ES-I3 (cell line): Measurements from ENCODE around the gene CADM3.

ENCODE experiments used
- H3K36me3 ChIP-seq: 2 replicates; pipeline ENCODE4 v1.6.1; 2013; ENCODE audit warnings: mild to moderate bottlenecking, low read length, control low read depth, moderate library complexity; ENCODE audit not compliant: insufficient read depth
- H3K4me1 ChIP-seq: 2 replicates; pipeline ENCODE4 v1.6.1; 2013; ENCODE audit warnings: mild to moderate bottlenecking, control low read depth, low read length; ENCODE audit not compliant: insufficient read depth
- H3K9ac ChIP-seq: 2 replicates; pipeline ENCODE4 v1.6.1; 2013; ENCODE audit warnings: low read depth, mild to moderate bottlenecking, low read length, moderate library complexity
- H3K9me3 ChIP-seq: 2 replicates; pipeline ENCODE4 v1.6.1; 2013; ENCODE audit warnings: mild to moderate bottlenecking, low read length, moderate library complexity; ENCODE audit not compliant: control insufficient read depth, insufficient read depth

CADM3 gene, protein sequence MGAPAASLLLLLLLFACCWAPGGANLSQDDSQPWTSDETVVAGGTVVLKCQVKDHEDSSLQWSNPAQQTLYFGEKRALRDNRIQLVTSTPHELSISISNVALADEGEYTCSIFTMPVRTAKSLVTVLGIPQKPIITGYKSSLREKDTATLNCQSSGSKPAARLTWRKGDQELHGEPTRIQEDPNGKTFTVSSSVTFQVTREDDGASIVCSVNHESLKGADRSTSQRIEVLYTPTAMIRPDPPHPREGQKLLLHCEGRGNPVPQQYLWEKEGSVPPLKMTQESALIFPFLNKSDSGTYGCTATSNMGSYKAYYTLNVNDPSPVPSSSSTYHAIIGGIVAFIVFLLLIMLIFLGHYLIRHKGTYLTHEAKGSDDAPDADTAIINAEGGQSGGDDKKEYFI

DNA sequence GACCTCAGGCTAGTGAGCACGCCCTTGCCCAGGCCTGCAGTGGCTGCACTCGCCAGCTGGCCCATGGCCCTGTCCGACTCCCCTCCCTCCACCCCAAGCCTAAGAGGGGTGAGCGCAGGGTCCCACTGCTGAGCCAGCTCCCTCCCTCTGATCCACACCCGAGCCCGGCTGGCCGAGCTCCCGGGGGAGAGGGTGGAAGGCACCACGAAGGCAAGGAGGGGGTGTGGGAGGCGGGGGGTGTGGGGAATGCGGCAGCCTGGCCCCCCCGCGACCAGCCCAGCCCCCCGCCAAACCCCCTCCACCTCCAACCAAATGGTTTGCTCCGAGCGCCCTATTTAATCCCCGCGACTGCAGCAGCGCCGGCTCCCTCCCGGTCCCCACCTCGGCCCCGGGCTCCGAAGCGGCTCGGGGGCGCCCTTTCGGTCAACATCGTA is at the start of gene CADM3:
TSS of gene CADM3 (plus strand) at position 362 of the 434 bp plus-strand sequence. CDS start 151 bp downstream, outside the sequence.
- H3K9me3 ChIP-seq, result no peaks in the 10 kb centered on the region
- H3K4me1 ChIP-seq, result 0 out of 2 replicates have a peak, but pooled peaks cover 3% of the 10 kb centered on the region
- peak within 1 kb of the TSS; percentile 66; the same call in 1 of the 2 replicates for H3K9ac ChIP-seq
- H3K36me3 ChIP-seq, result no peaks in the 10 kb centered on the region

DNA sequence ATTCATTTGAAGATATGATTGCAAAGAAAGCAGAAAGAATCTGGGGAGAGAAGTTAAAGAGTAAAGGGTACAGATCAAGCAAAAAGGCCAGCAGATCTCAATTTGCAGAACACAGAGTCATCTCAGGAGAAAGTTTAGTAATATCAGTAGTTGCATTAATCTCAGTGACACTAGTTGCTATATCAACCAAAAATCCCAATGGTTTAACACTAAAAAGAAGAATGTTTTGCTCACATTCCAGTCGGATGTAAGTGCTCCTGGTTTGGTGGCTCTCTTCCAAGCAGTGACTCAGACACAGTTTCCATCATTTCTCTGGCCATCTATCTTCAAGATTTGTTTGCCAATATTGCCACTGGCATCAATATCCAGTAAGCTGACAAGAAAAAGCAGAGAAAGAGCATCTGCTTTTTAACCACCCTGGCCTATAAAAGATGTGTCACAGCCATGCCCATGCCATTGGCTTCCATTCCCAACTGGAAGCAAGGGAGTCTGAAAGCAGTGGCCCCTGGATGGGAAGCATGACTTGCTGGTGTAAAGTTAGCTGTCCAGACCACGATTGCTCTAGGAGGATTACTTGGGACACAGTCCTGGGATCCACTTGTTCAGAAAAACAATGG is 49.3 kb upstream of the CADM3 start:
- no peaks in the 10 kb centered on the region for H3K4me1 ChIP-seq
- no peaks in the 10 kb centered on the region for H3K9me3 ChIP-seq
- H3K36me3 ChIP-seq, result no peaks in the 10 kb centered on the region
- no peak overlapping the region for H3K9ac ChIP-seq

- no peaks in the 10 kb centered on the region for H3K9me3 ChIP-seq
- no peaks in the 10 kb centered on the region for H3K4me1 ChIP-seq
- H3K9ac ChIP-seq, result no peak overlapping the region
- no peaks in the 10 kb centered on the region for H3K36me3 ChIP-seq
These were observed 47.8 kb upstream of the CADM3 start for GRCh38 chr1:159123587-159123986.

DNA sequence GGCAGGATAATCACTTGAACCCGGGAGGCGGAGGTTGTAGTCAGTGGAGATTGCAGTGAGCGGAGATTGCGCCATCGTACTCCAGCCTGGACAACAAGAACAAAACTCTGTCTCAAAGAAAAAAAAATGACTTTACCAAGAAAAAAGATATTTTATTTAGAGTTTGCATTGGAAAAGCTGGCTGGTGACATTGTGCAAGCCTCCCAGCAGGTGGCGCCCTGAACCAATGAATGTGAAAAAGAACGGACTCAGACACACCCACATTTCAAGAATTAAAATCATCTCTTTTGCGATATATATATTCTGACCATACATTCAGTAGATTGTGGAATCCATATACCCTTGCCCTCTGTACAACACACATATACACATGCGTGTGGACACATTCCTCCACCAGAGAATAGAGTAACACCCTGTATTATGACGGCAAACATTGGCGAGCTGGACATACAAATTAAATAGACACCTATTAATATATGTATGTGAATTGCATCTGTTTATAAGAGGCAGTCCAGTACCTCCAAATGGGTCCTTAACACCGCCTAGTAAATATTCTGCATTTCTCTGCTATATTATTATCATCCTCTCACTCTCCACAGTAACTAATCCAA is 39.0 kb upstream of the CADM3 start:
- Histone ChIP-seq H3K36me3 (no peaks in the 10 kb centered on the region), H3K9ac (no peak overlapping the region), H3K4me1 (no peaks in the 10 kb centered on the region), H3K9me3 (no peaks in the 10 kb centered on the region)

- Histone ChIP-seq H3K36me3 (no peaks in the 10 kb centered on the region), H3K4me1 (no peaks in the 10 kb centered on the region), H3K9me3 (no peaks in the 10 kb centered on the region), H3K9ac (no peak overlapping the region)
These were observed 30.9 kb upstream of the CADM3 start for GRCh38 chr1:159140474-159140873.

DNA sequence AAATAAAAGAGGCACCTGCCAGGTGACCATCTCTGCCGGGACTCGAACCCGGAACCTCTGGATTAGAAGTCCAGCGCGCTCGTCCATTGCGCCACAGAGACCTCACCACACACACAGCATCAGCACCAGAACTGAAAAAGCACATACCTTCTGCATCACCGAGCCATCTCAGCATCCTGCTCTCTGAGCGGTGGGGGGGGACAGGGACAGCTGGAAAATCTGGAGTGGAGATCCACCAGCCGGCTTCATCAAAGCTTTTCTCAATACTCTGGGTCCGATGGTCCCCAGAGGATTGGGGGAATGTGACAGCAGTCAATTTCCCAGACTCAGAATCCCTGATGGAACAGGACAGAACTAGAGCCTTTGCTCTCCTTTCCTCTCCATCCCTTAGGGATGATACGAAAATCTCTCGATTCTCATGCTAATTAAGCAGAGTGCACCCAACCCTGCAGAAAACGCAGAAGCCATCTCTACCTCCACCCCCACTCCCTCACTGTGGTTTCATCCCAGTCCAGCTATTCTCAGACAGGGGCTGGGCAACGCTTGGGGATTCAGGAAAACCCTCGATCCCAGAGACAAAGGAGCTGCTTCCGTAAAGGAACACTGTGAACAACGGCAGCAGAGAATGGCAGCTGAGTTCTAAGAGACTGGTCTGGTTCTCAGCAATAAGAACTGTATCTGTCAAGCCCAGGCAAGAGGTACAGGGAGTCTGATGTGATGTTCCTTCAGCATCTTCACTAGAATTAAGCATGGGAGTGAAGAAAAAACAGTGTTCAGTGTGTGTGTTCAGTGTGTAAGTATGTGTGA is 29.6 kb upstream of the CADM3 start:
- Histone ChIP-seq H3K4me1 (no peaks in the 10 kb centered on the region), H3K9me3 (no peaks in the 10 kb centered on the region), H3K9ac (peak overlapping the region; percentile 42; the same call in 1 of the 2 replicates), H3K36me3 (no peaks in the 10 kb centered on the region)

DNA sequence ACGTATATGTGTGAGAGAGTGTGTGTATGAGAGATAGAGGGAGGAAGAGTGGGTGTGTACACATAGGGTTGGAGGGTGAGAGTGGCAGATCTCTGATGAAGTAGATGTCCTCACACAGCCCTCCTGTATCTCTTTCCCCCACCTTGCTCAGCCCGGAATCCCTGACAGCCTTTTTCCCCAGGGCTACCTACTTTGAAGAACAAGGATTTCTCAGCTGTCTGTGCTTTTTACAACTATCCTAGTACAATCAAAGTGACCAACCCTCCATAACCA is 29.1 kb upstream of the CADM3 start:
- no peaks in the 10 kb centered on the region for H3K9me3 ChIP-seq
- no peaks in the 10 kb centered on the region for H3K4me1 ChIP-seq
- H3K36me3 ChIP-seq, result no peaks in the 10 kb centered on the region
- 0 out of 2 replicates have a peak overlapping the region, but pooled peaks have one; percentile 42 for H3K9ac ChIP-seq

- Histone ChIP-seq H3K9me3 (no peaks in the 10 kb centered on the region), H3K36me3 (no peaks in the 10 kb centered on the region), H3K9ac (no peak overlapping the region), H3K4me1 (no peaks in the 10 kb centered on the region)
These were observed 28.5 kb upstream of the CADM3 start for GRCh38 chr1:159142726-159143510.

GRCh38 chr1:159144571-159144970 is 26.8 kb upstream of the CADM3 start:
- no peaks in the 10 kb centered on the region for H3K9me3 ChIP-seq
- H3K4me1 ChIP-seq, result no peaks in the 10 kb centered on the region
- H3K36me3 ChIP-seq, result no peaks in the 10 kb centered on the region
- H3K9ac ChIP-seq, result no peak overlapping the region

DNA sequence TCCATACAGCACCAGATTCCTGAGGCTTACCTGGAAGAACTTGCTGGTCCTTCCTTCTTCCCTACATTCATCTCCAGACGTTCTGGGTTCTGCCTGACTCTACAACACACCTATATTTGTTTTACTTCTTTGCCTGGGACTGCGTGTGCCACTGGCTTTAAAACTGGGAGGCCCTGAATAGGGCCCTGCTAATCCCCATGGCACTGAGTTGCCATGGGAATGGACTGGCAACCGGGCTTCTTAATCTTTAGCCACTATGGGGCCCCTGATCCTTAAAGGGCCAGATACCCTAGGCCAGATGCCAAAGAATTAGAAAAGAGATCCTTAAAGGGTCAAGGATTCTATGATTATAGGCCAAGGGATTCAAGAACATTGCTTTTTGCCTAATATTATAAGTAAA is 24.4 kb upstream of the CADM3 start:
- H3K9ac ChIP-seq, result no peak overlapping the region

DNA sequence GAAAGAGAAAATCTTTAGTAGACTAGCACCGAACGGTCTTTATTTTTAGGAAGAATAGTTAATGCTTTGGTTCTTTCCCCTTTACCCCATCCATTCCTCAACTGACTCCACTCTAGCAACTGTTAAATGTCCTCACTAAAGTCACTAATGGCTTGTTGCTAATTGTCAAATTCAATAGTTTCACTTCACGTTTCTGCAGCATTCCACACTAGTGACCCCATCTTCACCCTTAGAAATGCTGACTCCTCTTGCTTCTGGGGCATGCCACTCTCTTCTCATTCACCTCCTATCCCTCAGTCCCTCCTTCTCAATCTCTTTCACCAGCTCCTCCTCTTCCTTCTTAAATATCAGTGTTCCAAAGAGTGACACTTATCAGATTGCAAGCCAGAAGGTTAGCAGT is 19.4 kb upstream of the CADM3 start:
- no peaks in the 10 kb centered on the region for H3K36me3 ChIP-seq
- H3K9me3 ChIP-seq, result no peaks in the 10 kb centered on the region
- H3K9ac ChIP-seq, result no peak overlapping the region
- H3K4me1 ChIP-seq, result no peaks in the 10 kb centered on the region

More for the DNA sequence above, 24.4 kb upstream of the CADM3 start:
- Histone ChIP-seq H3K36me3 (no peaks in the 10 kb centered on the region), H3K4me1 (no peaks in the 10 kb centered on the region), H3K9me3 (no peaks in the 10 kb centered on the region)

GRCh38 chr1:159161001-159161718 is 10.3 kb upstream of the CADM3 start:
- peaks cover 21% of the 10 kb centered on the region for H3K4me1 ChIP-seq
- H3K36me3 ChIP-seq, result no peaks in the 10 kb centered on the region
- H3K9ac ChIP-seq, result no peak overlapping the region
- no peaks in the 10 kb centered on the region for H3K9me3 ChIP-seq

DNA sequence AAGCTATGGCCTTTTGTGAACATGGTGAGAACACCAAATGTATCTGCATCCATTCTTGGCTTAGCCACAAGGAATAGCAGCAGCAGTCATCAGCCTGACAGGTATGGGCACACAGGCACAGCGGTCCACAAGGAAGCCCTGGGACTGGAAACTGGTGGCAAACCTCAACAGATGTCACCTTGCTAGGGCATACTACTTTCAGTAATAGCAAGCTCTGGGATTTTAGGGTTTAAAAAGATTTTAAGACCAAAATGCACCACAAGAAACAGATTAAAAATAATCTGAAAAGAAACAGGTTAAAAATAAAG is 9.7 kb upstream of the CADM3 start:
- H3K9me3 ChIP-seq, result no peaks in the 10 kb centered on the region
- peaks cover 21% of the 10 kb centered on the region for H3K4me1 ChIP-seq
- H3K9ac ChIP-seq, result no peak overlapping the region
- H3K36me3 ChIP-seq, result no peaks in the 10 kb centered on the region
